NCI-H524 treated with DMSO at 0.1 percent for 48 hours (cell line): ENCODE data around the gene MITF.
"Not testable (repeated sequence)": the region's sequence is repeated elsewhere in the genome, so short reads cannot be mapped to it uniquely, and the experiment has no call there.

Source experiments
- DNase-seq: peaks from one replicate; lab custom pipeline; 2025; lab: John Stamatoyannopoulos, UW

The MITF gene

DNA sequence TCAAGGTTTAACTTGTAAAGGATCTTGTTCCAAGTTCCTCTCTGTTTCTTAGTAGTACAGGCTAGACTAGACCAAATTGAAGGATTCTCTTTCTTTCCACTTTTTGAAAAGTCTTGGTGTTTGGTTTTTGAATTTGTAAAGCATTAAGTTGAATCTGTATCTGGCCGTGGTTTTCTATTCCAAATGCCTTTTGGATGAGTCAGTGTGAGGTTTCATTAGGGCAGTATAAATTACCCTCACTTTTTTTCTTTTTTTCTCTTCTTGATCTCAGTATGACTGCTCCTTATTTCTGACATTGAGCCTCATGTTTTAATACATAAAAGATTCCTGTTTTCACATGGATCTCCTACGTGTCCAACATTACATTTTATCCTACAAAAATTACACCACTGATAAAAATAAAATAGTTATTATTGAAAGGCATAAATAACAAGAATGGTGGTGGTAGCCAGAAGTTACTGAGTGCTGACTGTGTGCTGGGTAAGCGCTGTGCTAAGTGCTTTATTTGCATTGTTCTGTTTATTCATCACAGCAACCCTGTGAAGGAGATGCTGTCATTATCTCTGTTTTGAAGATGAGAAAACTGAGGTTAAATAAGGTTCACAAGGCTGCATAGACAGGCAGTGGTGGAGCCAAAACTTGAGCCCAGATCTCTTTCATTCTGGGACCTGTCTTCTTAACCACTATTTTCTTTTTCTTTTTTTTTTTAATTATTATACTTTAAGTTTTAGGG lies 48.3 kb downstream of the MITF start:
- DNase-seq, result no peak

DNA sequence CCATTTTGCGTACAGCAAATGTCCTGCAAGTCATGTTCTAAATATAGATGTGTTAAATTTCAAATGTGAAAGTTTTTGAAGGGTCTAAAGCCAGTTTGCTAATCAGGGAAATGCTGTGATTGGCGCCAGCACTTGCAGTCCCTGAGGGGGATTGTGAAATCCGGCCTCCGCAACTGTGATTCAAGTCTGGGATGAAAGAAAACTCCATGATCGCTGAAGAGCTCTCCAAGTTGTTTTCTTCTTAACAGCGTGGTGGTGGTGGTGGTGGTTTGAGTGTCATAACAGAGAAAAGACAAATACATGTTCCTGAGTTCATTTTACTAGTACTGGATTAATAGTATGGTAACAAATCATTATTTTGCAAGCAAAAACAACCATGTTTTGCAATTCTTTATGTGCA lies 51.8 kb downstream of the MITF start:
- no peak for DNase-seq

DNA sequence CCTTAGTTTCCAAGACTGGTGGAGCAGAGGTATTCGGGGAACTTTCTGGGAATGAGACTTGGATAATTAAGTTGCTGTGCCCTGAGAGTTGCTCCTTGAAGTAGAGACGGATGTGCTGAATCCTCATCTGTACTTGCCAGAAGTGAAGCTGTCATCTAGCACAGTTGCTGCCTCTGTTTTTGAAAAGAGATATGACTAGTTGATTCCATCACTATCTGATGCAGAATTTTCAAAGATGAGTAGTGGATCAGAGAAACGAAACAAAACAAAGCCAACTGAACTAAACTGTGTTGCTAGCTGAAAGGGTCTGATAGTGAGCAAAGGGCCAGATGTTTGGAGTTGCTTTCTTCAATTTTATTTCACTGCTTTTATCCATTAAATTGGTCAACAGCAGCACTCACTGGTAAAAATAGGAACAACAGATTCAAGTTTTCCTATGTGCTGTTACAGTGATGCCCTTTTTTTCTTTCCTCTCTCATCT lies 52.7 kb downstream of the MITF start:
- DNase-seq, result no peak

DNA sequence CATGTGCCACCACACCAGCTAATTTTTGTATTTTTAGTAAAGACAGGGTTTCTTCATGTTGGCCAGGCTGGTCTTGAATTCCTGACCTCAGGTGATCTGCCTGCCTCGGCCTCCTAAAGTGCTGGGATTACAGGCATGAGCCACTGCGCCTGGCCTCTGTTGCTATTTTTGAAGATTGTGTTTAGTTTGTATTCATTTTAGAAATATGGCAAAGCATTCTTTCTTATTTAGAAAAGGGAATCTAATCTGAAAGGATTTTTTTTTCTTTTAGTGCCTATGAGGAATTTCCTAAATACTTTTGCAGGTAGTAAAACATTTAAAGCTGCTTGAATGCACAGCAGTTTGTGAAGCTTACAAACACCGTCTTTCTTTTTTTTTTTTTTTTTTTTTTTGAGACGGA lies 56.9 kb downstream of the MITF start:
- DNase-seq, result not testable (repeated sequence)

DNA sequence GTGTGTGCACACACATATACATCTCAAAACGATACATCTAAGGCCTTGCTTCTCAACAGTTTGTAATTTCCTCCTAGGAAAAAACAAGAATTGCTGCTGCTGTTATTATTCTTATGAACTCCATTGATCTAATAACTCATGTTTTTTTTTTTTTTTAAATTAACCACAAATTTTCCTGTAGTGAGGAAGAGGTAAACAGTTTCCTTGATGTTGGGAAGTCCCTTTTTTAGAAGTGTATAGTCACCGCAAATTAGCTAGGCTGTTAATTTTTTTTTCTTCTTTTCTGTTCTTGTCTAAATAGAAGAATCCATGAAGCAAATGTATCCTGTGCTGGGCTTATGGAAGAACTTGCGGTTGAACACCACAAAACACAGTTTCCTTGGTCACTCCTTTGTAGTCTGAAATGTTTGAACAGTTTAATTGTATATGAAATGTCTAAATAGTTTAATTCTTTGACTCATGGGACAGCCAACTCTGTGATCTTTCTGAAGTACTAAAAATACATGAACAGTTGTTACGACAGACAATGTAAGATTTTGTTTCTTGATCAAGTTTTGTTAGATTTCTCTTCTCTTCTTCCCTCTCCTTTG lies 64.5 kb downstream of the MITF start:
- DNase-seq, result no peak

DNA sequence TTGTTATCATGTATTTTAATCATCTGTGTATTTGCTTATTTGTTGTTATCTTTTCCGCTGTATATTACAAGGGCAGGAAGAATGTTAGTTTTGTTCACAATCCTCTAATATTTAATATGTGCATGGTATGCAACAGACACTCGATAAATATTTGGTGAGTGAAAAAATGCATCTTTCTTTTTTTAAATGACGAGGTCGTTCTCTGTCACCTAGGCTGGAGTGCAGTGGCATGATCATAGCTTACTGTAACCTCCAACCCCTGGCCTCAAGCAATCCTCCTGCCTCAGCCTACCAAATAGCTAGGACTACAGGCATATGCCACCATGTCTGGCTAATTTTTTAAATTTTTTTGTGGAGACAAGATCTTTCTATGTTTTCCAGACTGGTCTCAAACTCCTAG lies 66.2 kb downstream of the MITF start:
- DNase-seq, result no peak

DNA sequence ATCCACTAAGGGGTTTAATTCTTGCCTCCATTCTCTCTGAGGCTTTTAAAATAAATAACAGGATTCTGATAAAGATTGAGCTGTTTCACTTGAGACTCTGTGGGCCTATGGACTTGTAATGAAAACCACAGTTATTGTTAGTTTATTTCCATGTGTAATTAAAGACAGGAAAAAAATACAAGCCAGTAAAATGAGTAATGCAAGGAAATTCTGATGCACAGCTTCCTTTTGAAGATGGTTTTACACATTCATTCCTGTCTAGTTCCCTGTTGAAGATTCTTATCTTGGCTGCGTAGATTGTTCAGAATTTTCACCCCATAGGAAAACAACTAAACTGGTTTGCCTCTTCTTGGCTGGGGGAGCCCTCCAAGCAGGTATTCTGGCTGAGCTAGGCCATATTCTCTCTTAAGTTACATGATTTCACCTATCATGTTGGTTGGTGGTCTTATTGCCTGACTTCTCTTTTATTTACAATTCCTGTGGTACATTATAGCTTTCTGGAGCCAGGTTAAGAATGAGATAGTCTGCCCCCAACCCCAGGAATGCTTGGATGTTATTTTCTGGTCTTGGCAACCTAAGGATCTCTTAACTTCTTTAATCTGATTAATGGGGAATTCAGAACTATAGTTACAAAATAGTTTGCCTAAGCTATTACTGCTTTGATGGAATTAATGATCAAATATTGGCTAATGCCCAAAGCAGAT lies 67.6 kb downstream of the MITF start:
- DNase-seq, result no peak

DNA sequence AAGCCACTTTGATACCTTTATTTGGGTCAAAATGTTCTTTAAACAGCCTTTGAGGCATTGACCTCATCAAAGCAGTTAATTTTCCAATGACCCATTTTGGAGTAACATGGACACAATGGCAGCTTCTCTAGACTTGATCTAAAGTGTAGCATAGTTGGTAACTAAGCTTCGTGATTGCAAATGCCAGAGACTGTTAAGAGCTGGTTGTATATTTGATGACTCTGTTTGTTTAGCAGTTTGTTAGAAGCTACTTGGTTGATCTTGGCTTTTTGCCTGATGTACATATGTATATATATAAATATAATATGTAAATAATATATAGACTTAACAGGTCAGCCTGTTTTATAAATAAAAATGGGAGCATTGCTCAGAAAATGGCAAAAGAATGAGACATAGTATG lies 68.4 kb downstream of the MITF start:
- no peak for DNase-seq

DNA sequence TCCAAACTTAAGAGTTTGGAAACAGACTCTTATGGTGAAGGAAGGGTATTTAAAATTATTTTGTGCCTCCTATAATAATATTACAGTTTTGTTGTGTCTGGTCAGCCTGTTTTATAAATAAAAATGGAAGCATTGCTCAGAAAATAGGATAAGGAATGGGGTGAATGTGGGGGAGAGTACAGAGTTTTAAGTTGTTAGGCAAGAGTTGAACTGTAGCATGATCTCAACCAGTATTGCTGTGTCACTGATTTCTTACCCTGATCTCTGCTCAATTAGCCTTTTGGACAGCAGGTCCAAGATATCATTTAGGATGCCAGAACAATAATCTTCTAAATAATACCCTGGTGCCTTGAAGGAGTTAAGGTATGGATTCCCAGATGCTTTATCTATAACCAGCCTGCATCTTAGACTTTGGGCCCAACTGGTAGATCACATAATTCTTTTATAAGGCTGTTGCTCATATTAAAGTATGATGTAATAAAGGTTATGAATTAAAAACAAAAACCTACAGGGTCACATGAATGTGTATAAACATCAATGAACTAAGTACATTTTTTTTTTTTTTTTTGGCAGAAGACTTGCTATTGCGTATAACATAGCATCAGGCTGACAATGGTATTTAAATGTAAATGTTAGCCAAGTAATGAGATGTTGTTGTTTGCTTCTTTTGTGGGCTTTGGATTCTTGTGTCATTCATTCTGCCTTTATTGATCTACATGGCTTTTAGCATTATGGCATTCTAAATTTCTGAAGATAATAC lies 70.0 kb downstream of the MITF start:
- DNase-seq, result no peak

DNA sequence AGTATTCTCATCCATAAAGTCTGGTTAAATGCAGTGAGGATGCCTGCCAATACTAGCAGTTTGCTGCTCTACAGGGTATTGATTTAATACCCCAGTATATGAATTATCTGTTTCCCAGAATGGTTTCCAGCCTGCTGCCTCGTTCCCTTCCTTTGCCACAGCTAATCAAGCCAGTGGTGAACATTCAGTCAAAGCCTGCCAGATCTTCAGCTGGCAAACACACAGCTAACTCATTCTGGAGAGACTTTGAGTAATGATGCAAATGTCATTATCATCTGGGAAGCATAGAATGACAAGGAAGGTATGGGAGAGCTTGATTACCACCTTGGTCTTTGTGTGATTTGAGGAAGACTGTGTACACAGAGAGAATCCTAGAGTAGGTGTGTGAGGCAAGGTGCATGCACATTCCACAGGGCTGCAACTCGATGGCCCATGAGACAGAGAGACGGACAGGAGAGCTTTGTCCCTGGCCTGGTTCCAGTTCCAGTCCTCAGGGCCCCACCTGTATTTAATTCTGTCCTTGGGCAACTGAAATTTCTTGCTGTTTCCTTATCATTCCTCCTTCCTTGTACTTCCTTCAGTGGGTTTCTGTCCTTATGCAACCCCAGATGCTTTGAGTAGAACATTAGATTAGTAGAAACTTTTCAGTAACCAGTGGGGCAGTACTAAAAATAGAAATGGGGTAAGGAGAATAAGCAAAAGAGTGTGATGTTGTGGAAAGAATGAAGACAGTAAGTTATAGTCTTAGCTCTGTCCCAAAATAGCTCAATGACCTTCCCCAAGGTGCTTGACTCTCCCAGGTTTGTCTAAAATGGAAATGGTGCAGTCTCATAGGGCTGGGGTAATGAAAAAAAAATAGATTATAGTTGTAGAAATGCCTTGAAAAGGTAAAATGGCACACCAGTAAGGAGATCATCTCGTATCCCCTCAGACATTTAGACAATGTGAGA lies 72.5 kb downstream of the MITF start:
- DNase-seq, result no peak

DNA sequence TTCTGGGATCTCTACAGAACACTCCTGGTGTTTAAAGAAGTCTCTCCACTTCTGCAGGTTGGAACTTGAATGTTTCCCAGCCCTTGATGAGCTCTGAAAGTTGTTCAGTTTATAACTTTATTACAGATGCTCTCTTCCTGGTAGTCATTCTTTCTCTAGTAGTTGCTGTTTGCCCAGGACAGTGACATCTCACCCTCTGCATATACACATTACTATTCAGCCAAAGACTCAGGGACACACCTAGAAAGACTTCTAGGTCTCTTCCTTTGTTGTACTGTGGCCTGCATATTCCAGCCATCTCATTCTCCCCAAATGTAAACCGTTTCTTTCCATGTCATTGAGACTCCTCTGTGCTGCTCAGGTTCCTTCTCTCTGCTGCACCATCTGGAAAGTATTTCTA lies 76.7 kb downstream of the MITF start:
- DNase-seq, result no peak

DNA sequence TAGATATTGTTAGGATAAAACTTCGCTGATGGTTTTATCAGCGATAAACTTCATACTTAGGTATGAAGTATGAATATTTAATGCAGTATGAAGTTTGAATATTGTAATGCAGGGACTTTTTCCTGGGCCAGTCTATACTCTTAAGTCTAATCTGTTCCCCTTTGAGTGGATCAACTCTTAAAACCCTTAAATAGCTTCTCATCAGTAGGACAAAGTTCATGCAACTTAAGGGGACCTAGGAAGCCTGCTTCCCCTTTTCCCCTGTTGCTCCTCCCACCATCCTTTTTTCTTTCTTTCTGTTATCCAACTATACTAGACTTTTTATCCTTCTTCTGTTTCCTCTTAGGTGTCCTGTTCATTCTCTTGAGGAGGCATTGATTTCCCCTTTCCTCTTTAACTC lies 78.7 kb downstream of the MITF start:
- DNase-seq, result no peak

DNA sequence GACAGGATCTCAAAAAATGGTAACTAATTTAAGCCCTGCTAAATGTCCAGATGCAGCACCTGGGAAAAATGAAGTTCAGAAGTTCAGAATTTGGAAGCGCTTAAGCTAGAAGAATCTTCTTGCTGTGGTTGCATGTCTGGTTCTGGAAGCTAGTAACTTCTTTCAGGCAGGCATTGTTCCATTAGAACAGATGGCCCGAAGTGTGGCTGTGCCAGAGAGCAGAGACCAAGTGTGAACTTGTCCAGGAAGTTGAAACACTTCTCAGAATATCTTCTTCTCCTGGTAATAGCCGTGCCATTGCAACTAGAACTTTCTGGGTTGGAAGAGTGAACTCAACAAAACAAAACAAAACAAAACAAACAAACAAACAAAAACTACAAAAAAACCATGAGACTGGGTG lies 80.0 kb downstream of the MITF start:
- DNase-seq, result no peak

DNA sequence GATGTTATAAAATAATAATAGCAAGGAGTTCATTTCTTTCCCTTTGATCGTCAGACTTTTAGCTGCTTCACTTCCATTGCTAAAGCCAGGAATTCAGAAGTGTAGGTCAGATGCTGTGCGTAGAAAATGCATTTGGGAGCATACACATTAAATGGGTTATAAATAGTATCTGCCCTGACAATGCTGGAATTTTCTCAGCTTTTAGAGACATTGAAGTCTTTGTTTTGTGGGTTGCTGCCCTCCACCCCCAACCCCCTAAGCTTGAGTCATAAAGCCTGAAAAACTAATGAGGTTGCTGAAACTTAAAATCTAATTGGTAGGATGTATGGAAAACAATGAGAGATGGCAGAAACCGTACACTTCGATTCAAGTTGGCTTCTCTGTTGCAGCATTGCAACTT lies 81.9 kb downstream of the MITF start:
- DNase-seq, result no peak

DNA sequence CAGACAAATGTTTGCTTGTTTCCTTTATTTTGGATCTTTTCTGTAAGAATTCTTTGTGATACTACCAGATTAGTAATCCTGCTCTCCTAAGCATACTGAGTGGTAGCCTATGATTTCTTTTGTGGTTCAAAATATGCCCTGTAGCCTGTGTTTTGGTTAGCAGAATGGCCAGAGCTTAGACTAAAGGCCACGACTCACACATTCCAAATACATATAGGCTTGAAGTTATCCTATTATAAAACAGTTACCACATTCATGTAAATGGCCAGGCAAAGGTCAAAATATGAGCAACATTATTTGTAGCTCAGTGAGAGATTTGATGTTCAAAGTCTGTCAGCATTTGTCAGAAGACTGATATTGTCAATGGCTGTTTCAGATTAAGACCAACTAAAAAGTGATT lies 84.5 kb downstream of the MITF start:
- DNase-seq, result no peak

DNA sequence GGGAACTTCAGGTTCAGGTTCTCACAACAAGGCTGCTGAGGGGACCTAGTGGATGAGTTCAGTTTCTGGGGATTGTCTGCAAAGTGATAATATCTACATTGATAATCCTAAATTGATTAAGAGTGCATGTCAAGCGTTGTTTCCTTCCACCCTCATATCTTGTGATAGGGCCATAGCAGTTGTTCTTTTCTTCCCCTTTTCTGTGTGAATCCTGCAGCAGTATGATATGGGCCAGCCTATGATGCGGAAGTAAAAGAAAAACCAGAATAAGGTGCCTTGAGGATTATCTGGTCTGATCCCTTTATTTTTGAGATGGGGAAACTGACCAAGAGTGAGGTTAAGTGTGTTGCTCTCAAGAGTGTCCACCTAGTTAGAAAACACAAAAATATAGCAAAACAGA lies 86.2 kb downstream of the MITF start:
- no peak for DNase-seq

DNA sequence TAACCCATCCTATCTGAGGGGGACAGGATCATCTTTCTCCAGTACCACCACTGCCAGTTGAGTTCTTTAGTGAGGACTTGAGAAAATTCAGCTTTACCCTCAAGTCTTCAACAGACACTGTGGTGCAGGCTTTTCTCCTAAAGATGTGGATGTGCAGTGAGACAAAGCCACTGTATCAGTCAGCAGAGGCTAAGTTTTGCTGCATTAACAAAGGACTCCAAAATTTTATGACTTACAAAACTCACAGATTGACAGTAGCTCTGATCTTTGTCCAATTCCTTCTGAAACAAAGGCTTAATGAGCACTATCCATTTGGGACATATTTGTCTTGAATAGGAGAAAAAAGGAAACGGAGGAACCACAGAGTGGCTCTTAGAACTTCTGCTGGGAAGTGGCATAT lies 87.9 kb downstream of the MITF start:
- DNase-seq, result no peak

DNA sequence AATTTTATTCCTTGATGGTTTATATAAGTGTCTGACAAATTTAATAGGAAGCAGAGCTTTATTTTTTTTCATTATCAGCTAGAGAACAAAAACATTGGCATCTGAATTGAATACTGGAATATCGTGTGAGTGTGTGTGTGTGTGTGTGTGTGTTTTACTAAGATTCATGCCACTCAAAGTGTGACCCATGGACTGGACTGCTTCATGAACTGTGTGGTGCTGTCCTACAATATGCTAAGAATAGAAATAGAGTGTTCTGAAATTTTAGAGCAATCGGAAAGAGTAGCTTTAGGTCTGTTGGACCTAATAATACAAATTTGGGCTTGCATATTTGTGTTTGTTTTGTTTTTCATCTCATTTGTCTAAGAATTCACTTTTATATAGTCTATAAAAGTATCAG lies 89.6 kb downstream of the MITF start:
- DNase-seq, result no peak

DNA sequence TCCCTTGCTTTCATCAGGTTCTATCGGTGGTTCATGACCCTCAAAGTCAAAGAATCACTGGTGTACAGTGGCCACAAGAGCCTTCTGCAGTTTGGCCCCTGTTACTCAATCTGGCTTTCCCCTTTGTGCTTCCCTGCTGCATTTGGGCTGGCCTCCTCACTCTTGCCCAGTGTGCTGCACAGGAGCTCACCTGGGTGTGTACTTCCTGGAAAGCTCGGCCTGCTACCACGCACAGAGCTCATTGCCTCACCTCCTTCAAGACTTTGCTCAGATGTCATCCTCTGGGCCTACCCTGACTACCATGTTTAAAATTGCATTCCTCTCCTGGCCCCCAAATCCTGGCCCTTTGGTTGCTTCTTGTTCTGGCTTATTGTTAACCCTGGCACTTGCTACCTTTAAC lies 90.9 kb downstream of the MITF start:
- no peak for DNase-seq

DNA sequence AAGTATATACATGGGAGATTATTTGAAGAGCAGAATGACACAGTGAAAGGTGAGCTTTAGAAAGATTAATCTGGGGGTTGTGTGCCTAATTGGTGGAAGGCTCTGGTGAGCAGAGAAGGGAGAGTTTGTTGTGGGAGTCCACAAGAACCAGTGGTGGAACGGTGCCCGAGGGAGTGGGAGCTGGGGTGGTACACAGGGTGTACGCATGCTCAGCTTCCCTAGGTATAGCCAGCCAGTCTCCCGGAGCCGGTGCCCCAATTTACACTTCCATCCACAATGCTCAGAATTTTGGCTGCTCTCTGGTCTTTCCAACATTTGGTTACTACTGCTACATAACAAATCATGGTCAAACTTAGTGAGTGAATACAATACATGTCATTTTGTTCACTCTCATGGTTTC lies 92.5 kb downstream of the MITF start:
- DNase-seq, result no peak

DNA sequence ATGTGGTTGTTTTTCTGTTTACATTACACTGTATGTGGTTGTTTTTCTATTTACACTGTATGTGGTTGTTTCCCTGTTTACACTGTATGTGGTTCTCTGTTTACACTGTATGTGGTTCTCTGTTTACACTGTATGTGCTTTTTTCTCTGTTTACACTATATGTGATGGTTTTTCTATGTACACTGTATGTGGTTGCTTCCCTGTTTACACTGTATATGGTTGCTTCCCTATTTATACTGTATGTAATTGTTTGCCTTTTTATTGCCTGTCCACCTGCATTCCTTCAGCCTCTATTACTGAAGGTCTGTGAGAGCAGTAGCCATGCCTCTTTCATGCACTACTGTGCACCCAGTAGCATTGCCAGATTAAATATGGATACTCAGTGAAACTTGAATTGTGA lies 94.3 kb downstream of the MITF start:
- DNase-seq, result no peak

DNA sequence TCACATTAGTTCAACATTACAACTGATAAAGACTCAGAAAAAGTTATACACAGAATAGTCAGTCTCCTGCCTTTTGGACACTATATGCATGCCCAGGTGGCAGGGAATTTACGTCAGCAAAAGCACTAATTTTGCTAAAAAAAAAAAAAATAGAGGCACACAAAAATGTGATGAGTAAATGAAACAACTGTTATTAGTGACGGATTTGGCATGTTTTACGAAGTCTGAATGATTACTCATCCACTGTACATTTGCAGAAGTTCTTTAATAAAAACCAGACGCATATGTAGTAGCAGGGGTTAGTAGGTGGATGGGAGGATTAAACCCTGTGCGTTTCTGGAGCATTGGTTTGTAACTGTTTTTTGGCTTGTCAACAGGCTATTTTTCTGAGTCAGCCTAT lies 99.0 kb downstream of the MITF start:
- no peak for DNase-seq
